ENCODE measurements around the gene KPNA3. TPM values are rescaled to one million over a fixed set of nuclear protein-coding genes. Genes with fewer than 3 reads are reported as not detected.
A peak's percentile ranks its signal among the peaks of the same experiment; 100 is the strongest.

KPNA3 gene, protein sequence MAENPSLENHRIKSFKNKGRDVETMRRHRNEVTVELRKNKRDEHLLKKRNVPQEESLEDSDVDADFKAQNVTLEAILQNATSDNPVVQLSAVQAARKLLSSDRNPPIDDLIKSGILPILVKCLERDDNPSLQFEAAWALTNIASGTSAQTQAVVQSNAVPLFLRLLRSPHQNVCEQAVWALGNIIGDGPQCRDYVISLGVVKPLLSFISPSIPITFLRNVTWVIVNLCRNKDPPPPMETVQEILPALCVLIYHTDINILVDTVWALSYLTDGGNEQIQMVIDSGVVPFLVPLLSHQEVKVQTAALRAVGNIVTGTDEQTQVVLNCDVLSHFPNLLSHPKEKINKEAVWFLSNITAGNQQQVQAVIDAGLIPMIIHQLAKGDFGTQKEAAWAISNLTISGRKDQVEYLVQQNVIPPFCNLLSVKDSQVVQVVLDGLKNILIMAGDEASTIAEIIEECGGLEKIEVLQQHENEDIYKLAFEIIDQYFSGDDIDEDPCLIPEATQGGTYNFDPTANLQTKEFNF
- total RNA-seq, result 56.3 and 57.3 TPM in 2 replicates
- long read RNA-seq, full-length matches to known transcripts, result 287 of 334 reads
- long read RNA-seq, partial matches to known transcripts, result 22 of 334 reads
- long read RNA-seq, other reads (novel, unspliced or antisense), result 25 of 334 reads

DNA sequence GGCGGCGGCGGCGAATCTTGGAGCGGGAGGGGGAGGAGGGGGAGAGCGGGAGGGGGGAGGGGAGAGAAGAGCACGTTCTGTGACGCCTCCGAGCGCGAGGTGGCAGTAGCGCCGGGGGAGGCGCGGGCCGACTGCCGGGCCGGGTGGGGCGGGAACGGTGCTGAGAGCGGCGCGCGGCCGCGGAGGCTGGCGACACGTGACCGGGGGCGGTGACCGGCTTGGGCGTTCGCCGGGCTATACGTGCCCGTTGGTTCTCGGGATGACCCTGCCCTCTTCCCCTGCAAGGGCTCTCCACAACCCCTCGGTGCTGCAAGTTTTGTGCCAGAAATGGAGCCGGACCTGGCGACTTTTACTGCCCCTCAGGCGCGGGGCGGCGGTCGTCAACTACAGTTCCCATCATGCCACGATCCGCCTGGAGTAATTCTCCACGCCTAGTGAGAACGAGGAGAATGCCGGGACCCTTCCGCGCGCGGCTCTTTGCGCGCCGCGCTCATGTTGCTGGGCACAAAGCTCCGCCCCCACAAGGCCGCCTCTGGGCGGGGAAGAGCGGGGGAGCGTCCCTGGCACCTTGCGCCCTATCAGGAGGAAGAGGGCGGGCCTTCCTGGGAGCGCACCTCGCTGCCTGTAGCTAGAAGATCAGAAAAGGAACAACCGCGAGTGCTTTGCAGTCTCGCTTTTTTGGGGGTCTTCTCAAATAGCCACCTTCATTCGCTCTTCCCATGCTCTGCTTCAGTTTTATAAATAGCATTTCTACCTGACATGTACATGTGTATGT is at the start of gene KPNA3:
TSS of gene KPNA3 (minus strand) at position 133 of the 775 bp plus-strand sequence. CDS start 176 bp downstream, outside the sequence.
- peak; percentile 83 for DNase-seq (ENCODE audit: low spot score, unreplicated experiment)
- H3K4me3 Mint-ChIP-seq (ENCODE audit: low read depth), result peak within 1 kb of the TSS; percentile 99
- peak within 1 kb of the TSS; percentile 99 for H3K27ac Mint-ChIP-seq
- no peaks in the 10 kb centered on the region for H3K9me3 Mint-ChIP-seq (ENCODE audit: low read depth)
- peaks cover 8% of the 10 kb centered on the region for H3K36me3 Mint-ChIP-seq (ENCODE audit: insufficient read depth)
- H3K27me3 Mint-ChIP-seq, result peaks cover 8% of the 10 kb centered on the region
- peaks cover 28% of the 10 kb centered on the region for H3K4me1 Mint-ChIP-seq (ENCODE audit: low read depth)
- peak; percentile 28 for TF ChIP-seq CTCF (IDR thresholded peaks at IDR 0.05; ENCODE audit: unreplicated experiment)

- no peak for DNase-seq (ENCODE audit: low spot score, unreplicated experiment)
- no peaks in the 10 kb centered on the region for H3K27me3 Mint-ChIP-seq
- no peaks in the 10 kb centered on the region for H3K36me3 Mint-ChIP-seq (ENCODE audit: insufficient read depth)
- H3K4me3 Mint-ChIP-seq (ENCODE audit: low read depth), result no peak overlapping the region
- no peak for TF ChIP-seq CTCF (IDR thresholded peaks at IDR 0.05; ENCODE audit: unreplicated experiment)
- peaks cover 8% of the 10 kb centered on the region for H3K4me1 Mint-ChIP-seq (ENCODE audit: low read depth)
- H3K9me3 Mint-ChIP-seq (ENCODE audit: low read depth), result no peaks in the 10 kb centered on the region
- no peak overlapping the region for H3K27ac Mint-ChIP-seq
Observed at GRCh38 chr13:49841964-49842363, 49.5 kb upstream of the KPNA3 start.

GRCh38 chr13:49840675-49841074 is 48.2 kb upstream of the KPNA3 start:
- H3K4me3 Mint-ChIP-seq (ENCODE audit: low read depth), result no peak overlapping the region
- no peak for TF ChIP-seq CTCF (IDR thresholded peaks at IDR 0.05; ENCODE audit: unreplicated experiment)
- H3K27ac Mint-ChIP-seq, result no peak overlapping the region
- no peaks in the 10 kb centered on the region for H3K9me3 Mint-ChIP-seq (ENCODE audit: low read depth)
- DNase-seq (ENCODE audit: low spot score, unreplicated experiment), result no peak
- H3K4me1 Mint-ChIP-seq (ENCODE audit: low read depth), result peaks cover 11% of the 10 kb centered on the region
- no peaks in the 10 kb centered on the region for H3K36me3 Mint-ChIP-seq (ENCODE audit: insufficient read depth)
- no peaks in the 10 kb centered on the region for H3K27me3 Mint-ChIP-seq

DNA sequence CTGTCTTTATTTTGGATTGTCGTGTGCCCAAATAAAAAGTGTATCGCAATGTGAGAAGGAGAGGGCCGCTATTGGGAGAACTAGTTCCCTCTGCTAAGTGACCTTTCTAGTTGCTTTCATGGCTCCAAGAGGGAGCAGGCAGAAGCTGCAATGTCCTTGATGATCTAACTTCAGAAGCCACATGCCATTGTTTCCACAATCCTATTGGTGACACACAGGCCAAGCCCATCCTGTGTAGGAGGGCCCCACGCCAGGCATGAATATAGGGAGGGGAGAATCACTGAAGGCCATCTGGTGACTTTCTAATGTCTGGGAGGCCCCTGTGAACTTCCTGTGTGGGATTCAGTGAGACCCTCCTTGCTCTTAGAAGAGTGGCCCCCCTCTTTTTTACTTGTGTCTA is 47.8 kb upstream of the KPNA3 start:
- Mint-ChIP-seq H3K27me3 (no peaks in the 10 kb centered on the region), H3K4me1 (ENCODE audit: low read depth) (peaks cover 11% of the 10 kb centered on the region), H3K36me3 (ENCODE audit: insufficient read depth) (no peaks in the 10 kb centered on the region), H3K27ac (no peak overlapping the region), H3K4me3 (ENCODE audit: low read depth) (no peak overlapping the region), H3K9me3 (ENCODE audit: low read depth) (no peaks in the 10 kb centered on the region)
- TF ChIP-seq CTCF (IDR thresholded peaks at IDR 0.05; ENCODE audit: unreplicated experiment), result no peak
- no peak for DNase-seq (ENCODE audit: low spot score, unreplicated experiment)

GRCh38 chr13:49838989-49839388 is 46.5 kb upstream of the KPNA3 start:
- no peak for DNase-seq (ENCODE audit: low spot score, unreplicated experiment)
- TF ChIP-seq CTCF (IDR thresholded peaks at IDR 0.05; ENCODE audit: unreplicated experiment), result no peak
- Mint-ChIP-seq H3K27ac (no peak overlapping the region), H3K36me3 (ENCODE audit: insufficient read depth) (no peaks in the 10 kb centered on the region), H3K4me3 (ENCODE audit: low read depth) (no peak overlapping the region), H3K9me3 (ENCODE audit: low read depth) (no peaks in the 10 kb centered on the region), H3K27me3 (no peaks in the 10 kb centered on the region), H3K4me1 (ENCODE audit: low read depth) (peaks cover 13% of the 10 kb centered on the region)

Data from progenitor cell of endocrine pancreas (in vitro differentiated cells).